Non-pigmented ciliary epithelial cell (primary cell): Measurements from ENCODE around the gene PDILT.

ENCODE experiments used
- DNase-seq: peaks from one replicate; pipeline ENCODE4 v3.0.0-alpha.2; 2010; ENCODE audit warnings: low read depth

PDILT gene

GRCh38 chr16:20359997-20360396 is 44.5 kb downstream of the PDILT start:
- no peak for DNase-seq

GRCh38 chr16:20355114-20355782 is 49.3 kb downstream of the PDILT start:
- no peak for DNase-seq

DNA sequence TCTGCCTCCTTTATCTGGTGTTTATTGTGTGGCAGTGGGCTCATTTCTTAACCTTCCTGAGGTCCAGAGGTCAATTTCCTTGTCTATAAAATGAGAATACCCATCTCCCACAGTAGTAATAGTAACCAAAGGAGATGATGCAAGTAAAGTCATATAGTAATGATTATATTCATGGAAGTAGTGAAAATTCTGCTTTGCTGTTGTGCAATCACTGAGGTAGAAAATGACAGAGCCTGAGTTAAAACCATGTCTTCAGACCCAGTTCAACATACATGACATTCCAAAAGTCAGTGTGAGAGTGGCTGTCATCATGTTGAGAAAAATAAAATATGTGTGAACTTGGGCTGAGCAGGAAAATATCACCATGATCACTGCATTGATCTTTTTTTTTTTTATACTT is 51.2 kb downstream of the PDILT start:
- no peak for DNase-seq

GRCh38 chr16:20352615-20353014 is 51.9 kb downstream of the PDILT start, which contains the start of gene UMOD:
TSS of gene UMOD (minus strand) at chr16:20352715. CDS start at chr16:20350737, 1,978 bp downstream.
- DNase-seq = no peak

DNA sequence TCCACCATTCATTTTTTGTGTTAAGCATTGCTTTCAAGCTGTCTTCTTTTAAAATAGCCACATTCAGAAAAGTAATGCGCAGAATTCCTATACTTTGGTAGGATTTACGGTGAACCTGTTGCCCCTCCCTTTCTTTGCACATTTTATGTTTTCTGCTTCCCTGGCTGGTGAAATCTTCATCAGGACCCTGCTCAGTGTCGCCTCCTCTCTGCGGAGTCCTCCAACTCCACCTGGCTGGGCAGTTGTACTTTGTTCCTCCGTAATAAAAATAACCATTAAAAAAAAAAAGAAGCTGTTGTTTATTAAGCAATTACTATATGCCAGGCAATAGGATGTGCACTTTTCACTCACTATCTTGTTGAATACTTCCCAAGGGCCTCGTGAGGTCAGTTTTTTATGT is 54.9 kb downstream of the PDILT start:
- no peak for DNase-seq

- no peak for DNase-seq
Measured at GRCh38 chr16:20348365-20349185, 56.0 kb downstream of the PDILT start.

GRCh38 chr16:20347666-20348364 is 56.7 kb downstream of the PDILT start:
- no peak for DNase-seq

DNA sequence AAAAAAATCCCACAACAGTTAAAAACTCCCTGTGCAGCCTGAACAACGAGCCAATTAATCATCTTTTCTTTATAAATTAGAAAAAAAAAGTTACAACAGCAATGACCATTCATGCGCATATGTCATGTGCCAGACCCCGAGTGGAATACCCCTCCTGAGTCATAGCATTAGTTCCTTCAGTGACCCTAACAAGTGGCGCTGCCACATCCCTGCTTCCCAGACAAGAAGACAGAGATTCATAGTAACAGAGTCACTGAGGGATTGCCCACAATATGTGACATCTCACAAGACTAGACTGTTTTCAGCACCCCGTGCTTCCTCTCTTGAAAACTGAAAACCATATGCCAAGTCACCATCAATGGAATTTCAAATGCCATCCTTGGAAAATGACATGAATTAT is 59.9 kb downstream of the PDILT start:
- no peak for DNase-seq

- no peak for DNase-seq
Measured at GRCh38 chr16:20339744-20340143, 64.8 kb downstream of the PDILT start.

GRCh38 chr16:20336955-20337354 is 67.6 kb downstream of the PDILT start:
- no peak for DNase-seq

DNA sequence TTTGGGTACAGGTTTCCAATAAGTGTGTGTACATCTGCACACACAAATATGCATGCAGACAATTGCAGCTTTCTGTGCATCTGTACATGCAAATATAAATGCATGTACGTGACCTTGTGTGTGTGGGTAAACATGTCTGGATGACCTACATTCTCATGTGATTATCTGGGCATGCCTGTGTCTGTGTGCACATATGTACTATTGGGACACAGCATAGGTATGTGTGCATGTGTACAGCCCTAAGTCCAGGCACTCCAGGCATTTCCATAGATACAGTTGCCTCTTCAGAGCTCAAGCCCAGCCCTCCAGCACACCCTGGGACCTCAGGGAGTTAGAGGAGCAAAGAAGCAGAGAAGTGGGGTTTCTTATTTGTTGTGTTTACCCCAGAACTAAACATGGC is 70.1 kb downstream of the PDILT start:
- DNase-seq = no peak

DNA sequence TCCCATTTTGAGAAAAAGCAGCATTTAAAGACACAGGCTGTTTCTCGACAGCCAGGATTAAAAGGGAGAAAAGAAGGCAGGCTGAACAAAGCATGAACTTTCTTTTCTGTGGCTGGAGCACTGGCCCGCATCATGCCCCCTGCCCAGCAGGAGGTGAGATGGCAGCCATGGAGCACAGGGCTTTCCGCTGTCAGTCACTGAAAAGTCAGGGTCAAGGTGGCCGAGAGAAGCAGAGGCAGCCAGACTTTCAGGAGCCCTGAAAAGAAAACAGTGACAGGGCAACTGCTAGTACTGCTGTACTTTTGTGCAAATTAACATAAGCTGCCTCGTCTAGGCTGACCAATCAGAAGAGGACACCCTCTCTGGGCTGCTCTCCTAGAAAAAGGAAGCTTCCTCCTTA is 71.4 kb downstream of the PDILT start:
- DNase-seq = no peak

DNA sequence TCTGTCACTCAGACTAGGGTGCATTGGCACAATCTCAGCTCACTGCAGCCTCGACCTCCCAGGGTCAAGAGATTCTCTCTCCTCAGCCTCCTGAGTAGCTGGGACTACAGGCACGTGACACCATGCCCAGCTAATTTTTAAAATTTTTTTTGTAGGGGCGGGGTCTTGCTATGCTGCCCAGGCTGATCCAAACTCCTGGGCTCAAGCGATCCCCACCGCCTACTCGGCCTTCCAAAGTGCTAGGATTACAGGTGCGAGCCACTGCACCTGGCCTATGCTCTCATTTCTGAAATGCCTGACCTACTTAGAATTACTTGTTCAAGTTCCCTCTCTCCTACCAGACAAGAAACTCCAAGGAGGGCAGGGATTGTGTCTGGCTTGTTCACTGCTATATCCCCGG is 72.1 kb downstream of the PDILT start:
- DNase-seq = no peak

- DNase-seq = no peak
Measured at GRCh38 chr16:20331635-20332034, 72.9 kb downstream of the PDILT start.

GRCh38 chr16:20329392-20330138 is 75.0 kb downstream of the PDILT start:
- DNase-seq = no peak

- no peak for DNase-seq
Measured at GRCh38 chr16:20327444-20328041, 77.0 kb downstream of the PDILT start, which contains the start of gene GP2. TSS of gene GP2 (minus strand) at chr16:20327513. CDS start at chr16:20326431, 1,082 bp downstream.

DNA sequence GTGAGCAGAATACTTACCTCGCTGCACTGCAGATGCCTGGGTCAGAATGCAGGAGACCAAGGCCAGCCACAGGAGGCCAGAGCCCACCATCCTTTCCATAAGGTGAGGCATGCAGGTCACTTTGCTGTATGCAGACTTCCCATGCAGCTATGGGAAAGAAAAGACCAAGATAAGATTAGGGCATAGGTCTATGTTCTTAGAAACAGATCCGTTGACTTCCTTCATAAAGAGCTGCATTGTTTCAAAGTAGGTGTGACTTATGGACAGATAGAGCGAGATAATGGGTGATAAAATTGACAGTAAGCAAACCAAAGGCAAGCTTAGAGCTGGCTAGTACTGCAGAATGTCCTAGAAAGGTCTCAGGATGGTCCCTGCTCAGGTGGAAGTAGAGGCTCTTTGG is 78.2 kb downstream of the PDILT start:
- DNase-seq = no peak

- DNase-seq = no peak
Measured at GRCh38 chr16:20325005-20325404, 79.5 kb downstream of the PDILT start.

DNA sequence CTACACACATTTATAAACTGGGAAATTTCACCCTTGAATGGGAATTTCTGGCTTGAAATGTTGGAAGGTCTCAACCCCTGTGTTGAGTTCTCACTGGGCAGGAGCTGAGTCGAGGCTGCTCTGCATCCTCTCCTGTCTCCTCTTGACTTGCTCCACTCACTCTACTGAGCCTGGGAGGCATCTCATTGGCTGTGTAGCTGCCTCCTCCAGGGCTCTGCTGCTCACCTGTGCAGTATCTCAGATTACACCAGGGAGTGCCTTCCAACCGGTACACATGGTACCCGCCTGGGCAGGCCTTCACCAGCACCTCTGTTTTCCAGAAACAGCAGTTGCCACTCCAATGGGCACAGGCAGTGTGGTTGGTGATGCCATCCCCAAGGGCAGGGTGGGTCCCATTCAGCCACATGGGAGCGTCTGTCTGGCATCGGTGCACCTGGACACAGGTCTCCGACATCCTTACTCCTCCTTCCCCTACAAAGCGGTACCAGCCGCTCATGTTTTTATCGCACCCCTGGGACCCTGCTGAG is 80.9 kb downstream of the PDILT start:
- no peak for DNase-seq

DNA sequence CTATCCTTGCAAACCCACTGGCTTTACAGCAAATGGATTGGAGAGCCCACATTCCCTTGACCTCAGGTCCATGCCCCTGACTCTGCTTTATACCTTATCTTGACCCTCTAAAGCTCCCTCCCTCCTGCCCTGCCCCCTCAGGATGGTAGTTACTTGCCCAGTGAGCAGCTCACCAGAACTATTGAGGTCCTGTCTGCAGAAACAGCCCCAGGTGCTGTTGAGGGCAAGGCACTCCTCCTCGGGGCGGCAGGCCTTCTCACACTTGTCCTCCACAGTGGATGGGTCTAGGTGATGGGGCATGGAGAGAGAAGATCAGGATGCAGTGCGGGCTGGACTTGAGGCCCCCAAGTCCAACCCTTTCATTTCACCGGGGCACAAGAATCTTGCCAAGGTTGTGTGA is 81.8 kb downstream of the PDILT start:
- no peak for DNase-seq

- no peak for DNase-seq
Measured at GRCh38 chr16:20321671-20322070, 82.9 kb downstream of the PDILT start.
